SU-DHL-6 (cell line): ENCODE results near the gene LYZ.
A peak's percentile ranks its signal among the peaks of the same experiment; 100 is the strongest.

Source experiments
- H2AFZ ChIP-seq: fragments of 200-600 bp; sonication (generic); 2 replicates; pipeline ENCODE4 v1.6.1; 2014; ENCODE audit warnings: low read depth, mild to moderate bottlenecking, moderate library complexity, mixed read lengths, antibody characterized with exemption, low read length; ENCODE audit not compliant: severe bottlenecking
- H3F3A ChIP-seq: fragments of 200-600 bp; shearing (Covaris generic); 2 replicates; pipeline ENCODE4 v1.6.0; 2016; ENCODE audit warnings: antibody characterized with exemption, mild to moderate bottlenecking; ENCODE audit not compliant: insufficient read depth
- H3K27ac ChIP-seq: fragments of 200-600 bp; sonication (generic); 2 replicates; pipeline ENCODE4 v1.5.1; 2016; ENCODE audit warnings: low read depth, mild to moderate bottlenecking, low read length, moderate library complexity, mixed read lengths
- H3K27me3 ChIP-seq: fragments of 200-600 bp; sonication (generic), shearing (Covaris generic); 2 replicates; pipeline ENCODE4 v1.6.0; 2014; ENCODE audit warnings: mild to moderate bottlenecking, low read length
- H3K36me3 ChIP-seq: fragments of 200-600 bp; sonication (generic); 2 replicates; pipeline ENCODE4 v1.6.1; 2014; ENCODE audit warnings: mild to moderate bottlenecking, low read length, mixed read lengths
- H3K4me2 ChIP-seq: fragments of 300-600, 200-600 bp; shearing (Covaris generic), sonication (generic); 2 replicates; pipeline ENCODE4 v1.6.0; 2014; ENCODE audit warnings: low read length, low read depth, mild to moderate bottlenecking; ENCODE audit not compliant: poor library complexity, severe bottlenecking
- H3K4me3 ChIP-seq: fragments of 200-600 bp; sonication (generic); 2 replicates; pipeline ENCODE4 v1.5.1; 2014; ENCODE audit warnings: antibody characterized with exemption, low read length, mild to moderate bottlenecking, mixed read lengths; ENCODE audit not compliant: insufficient read depth, poor library complexity, severe bottlenecking
- H3K79me2 ChIP-seq: fragments of 200-600 bp; sonication (generic); 2 replicates; pipeline ENCODE4 v1.6.1; 2014; ENCODE audit warnings: mild to moderate bottlenecking, low read length, moderate library complexity; ENCODE audit not compliant: insufficient read depth
- H3K9ac ChIP-seq: fragments of 200-600 bp; sonication (generic); 2 replicates; pipeline ENCODE4 v1.7.0; 2014; ENCODE audit warnings: mild to moderate bottlenecking, low read length
- H3K9me2 ChIP-seq: fragments of 200-600 bp; sonication (generic); replicated peaks from 2 replicates; pipeline ENCODE4 v1.6.1; 2014; ENCODE audit warnings: low read length; ENCODE audit not compliant: insufficient read depth
- H3K9me3 ChIP-seq: fragments of 200-600 bp; sonication (generic); 2 replicates; pipeline ENCODE4 v1.6.1; 2014; ENCODE audit warnings: low read length, mixed read lengths; ENCODE audit not compliant: insufficient read depth
- H4K20me1 ChIP-seq: fragments of 200-600 bp; sonication (generic); 2 replicates; pipeline ENCODE4 v1.6.1; 2014; ENCODE audit warnings: low read depth, mild to moderate bottlenecking, antibody characterized with exemption, low read length, moderate library complexity, mixed read lengths
- EZH2phosphoT487 ChIP-seq: fragments of 200-600 bp; sonication (generic), shearing (Covaris generic); conservative IDR thresholded peaks from 2 replicates; pipeline ENCODE4 v1.6.1; 2018; ENCODE audit warnings: mild to moderate bottlenecking, antibody characterized with exemption, low read length, moderate library complexity, mixed read lengths
- TF ChIP-seq, protein P1 (sequence below): fragments of 200-600 bp; sonication (generic); IDR thresholded peaks from one replicate; pipeline ENCODE4 v1.5.1; 2017; ENCODE audit warnings: antibody characterized with exemption, mild to moderate bottlenecking, low read length, moderate library complexity; ENCODE audit not compliant: insufficient read depth, poor library complexity, severe bottlenecking

The LYZ gene

DNA sequence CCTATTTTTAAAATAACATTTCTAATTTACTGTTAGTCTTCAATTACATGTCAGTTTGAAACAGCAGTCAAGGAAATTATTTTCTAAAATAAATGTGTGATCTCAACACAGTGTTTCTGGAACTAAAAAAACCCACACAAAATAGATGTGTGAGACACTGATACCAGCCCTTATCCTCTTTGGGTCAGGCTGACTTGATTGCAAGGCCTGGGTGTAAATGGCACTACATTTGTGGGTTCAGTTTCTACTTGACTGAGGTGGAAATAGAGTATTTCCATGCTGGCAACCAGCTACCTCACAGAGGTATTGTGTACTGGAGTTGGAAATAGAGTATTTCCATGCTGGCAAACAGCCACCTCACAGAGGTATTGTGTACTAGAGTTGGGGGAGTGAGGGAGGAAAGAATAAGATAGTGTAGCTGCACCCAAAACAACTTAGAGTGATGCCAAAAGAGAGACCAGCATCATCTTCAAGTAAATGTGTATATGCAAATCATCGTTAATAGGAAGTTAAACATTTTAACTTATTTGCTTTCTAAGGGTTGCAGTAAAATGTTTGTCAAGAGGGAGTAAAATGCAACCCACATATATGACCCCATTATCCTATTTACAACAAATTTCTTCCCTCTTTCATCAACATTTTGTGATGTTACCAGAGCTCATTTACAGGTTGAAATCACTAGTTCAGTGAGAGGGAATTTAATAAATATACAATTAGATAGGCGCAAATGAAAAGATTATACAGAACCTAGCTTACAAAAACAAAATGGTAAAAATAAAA, 10.7 kb upstream of the LYZ start:
- Histone ChIP-seq H3K9me2 (no peaks in the 10 kb centered on the region), H3K4me2 (peak overlapping the region; percentile 28), H2AFZ (peak overlapping the region; percentile 58)

DNA sequence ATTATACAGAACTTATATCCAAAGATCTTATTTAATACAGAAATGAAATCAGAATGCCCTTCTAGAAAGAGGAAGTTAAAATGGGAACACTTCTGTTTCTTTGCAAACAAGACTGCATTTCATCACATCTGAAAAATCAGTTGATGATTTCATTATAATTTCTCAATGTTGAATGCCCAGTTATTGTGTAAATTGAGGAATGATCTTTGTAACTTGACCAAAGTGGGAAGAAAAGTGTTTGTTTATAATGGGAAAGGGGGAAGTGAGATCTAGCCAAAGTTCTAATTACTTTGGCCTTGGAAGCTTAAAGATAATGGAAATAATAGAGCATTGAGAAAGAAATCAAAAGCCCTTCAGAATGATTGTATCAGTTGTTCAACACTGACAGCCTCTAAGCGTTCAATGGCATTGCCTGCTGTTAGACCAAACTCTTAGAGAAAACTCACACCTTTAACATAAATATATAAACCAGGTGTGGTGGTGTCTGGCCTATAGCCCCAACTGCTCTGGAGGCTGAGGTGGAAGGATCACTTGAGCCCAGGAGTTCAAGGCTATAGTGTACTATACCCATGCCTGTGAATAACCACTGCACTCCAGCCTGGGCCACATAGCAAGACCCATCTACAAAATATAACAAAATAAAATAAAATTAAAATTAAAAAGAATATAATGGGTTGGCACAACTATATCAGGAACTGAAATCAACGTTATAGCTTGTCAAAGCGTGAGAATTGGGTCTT, 9.9 kb upstream of the LYZ start:
- H3K9me2 ChIP-seq = no peaks in the 10 kb centered on the region
- H3K9ac ChIP-seq = no peak overlapping the region
- no peaks in the 10 kb centered on the region for H3K27me3 ChIP-seq
- H3K27ac ChIP-seq = peak overlapping the region; percentile 27; the same call in 1 of the 2 replicates
- no peaks in the 10 kb centered on the region for H3K36me3 ChIP-seq
- no peaks in the 10 kb centered on the region for H3F3A ChIP-seq
- H3K4me3 ChIP-seq = no peak overlapping the region
- H4K20me1 ChIP-seq = no peaks in the 10 kb centered on the region
- peak overlapping the region; percentile 58 for H2AFZ ChIP-seq
- TF ChIP-seq, protein P1, sequence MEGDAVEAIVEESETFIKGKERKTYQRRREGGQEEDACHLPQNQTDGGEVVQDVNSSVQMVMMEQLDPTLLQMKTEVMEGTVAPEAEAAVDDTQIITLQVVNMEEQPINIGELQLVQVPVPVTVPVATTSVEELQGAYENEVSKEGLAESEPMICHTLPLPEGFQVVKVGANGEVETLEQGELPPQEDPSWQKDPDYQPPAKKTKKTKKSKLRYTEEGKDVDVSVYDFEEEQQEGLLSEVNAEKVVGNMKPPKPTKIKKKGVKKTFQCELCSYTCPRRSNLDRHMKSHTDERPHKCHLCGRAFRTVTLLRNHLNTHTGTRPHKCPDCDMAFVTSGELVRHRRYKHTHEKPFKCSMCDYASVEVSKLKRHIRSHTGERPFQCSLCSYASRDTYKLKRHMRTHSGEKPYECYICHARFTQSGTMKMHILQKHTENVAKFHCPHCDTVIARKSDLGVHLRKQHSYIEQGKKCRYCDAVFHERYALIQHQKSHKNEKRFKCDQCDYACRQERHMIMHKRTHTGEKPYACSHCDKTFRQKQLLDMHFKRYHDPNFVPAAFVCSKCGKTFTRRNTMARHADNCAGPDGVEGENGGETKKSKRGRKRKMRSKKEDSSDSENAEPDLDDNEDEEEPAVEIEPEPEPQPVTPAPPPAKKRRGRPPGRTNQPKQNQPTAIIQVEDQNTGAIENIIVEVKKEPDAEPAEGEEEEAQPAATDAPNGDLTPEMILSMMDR = no peak
- no peak for TF ChIP-seq EZH2phosphoT487
- peak overlapping the region; percentile 28 for H3K4me2 ChIP-seq
- no peaks in the 10 kb centered on the region for H3K9me3 ChIP-seq
- H3K79me2 ChIP-seq = no peaks in the 10 kb centered on the region

More for the DNA sequence above, 10.7 kb upstream of the LYZ start:
- Histone ChIP-seq H3K27me3 (no peaks in the 10 kb centered on the region), H3K79me2 (no peaks in the 10 kb centered on the region), H3K27ac (peak overlapping the region; percentile 27; the same call in 1 of the 2 replicates), H3K9me3 (no peaks in the 10 kb centered on the region), H4K20me1 (no peaks in the 10 kb centered on the region), H3K4me3 (no peak overlapping the region), H3K9ac (no peak overlapping the region), H3F3A (no peaks in the 10 kb centered on the region), H3K36me3 (no peaks in the 10 kb centered on the region)
- no peak for TF ChIP-seq EZH2phosphoT487
- TF ChIP-seq, protein P1 = no peak

DNA sequence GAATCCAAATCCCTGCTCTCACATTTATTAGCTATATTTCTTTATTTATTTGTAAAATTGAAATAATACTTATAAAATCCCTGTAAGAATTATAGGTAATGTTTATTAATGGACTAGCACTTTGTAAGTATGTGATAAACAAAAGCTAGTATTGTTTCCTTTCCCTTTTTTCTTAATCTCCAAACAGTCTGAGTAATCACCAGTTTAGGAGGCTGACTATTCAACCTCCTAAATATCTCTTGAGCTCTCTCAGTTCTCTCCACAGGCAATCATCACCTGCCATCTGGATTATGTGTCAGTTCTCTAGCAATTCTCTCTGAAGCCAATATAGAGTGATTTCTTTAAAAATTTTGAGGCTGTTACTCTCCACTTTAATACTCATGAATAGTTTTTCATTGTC, 9.2 kb upstream of the LYZ start:
- Histone ChIP-seq H3K9ac (no peak overlapping the region), H3K27ac (no peak overlapping the region), H3K79me2 (no peaks in the 10 kb centered on the region), H3K27me3 (no peaks in the 10 kb centered on the region), H3K9me3 (no peaks in the 10 kb centered on the region), H3K9me2 (no peaks in the 10 kb centered on the region), H3K4me2 (no peak overlapping the region), H3K36me3 (no peaks in the 10 kb centered on the region), H3F3A (no peaks in the 10 kb centered on the region), H2AFZ (no peak overlapping the region), H4K20me1 (no peaks in the 10 kb centered on the region), H3K4me3 (no peak overlapping the region)
- TF ChIP-seq, protein P1 = no peak
- TF ChIP-seq EZH2phosphoT487 = no peak
